Measurements from ENCODE around the gene CHADL. TPM values are rescaled to one million over a fixed set of nuclear protein-coding genes. Genes with fewer than 3 reads are reported as not detected.

The CHADL gene
- total RNA-seq, 2 donors from 2014 or later = 1.6 to 3.5 TPM

GRCh38 chr22:41206719-41207118, 34.0 kb downstream of the CHADL start:
- DNase-seq = no peak
- ATAC-seq = no peak
- H3K9me3 ChIP-seq (ENCODE audit: control insufficient read depth, low read length, poor library complexity, severe bottlenecking) = no peaks in the 10 kb centered on the region
- H3K27ac Mint-ChIP-seq = peak overlapping the region; percentile 54
- H3K4me1 Mint-ChIP-seq = peaks cover 28% of the 10 kb centered on the region
- peak overlapping the region; percentile 66 for H3K4me3 Mint-ChIP-seq
- H3K27me3 Mint-ChIP-seq = peaks cover 5% of the 10 kb centered on the region
- H3K36me3 Mint-ChIP-seq (ENCODE audit: low read depth) = peaks cover 5% of the 10 kb centered on the region

GRCh38 chr22:41204992-41205900, 35.5 kb downstream of the CHADL start, which contains the start of gene L3MBTL2:
Gene L3MBTL2, plus strand, starts transcription at chr22:41205312. Its CDS starts 51 bp downstream, at chr22:41205363.
- H3K4me1 Mint-ChIP-seq = peaks cover 28% of the 10 kb centered on the region
- H3K9me3 ChIP-seq (ENCODE audit: control insufficient read depth, low read length, poor library complexity, severe bottlenecking) = no peaks in the 10 kb centered on the region
- DNase-seq (peak; percentile 95 to 98 (median 97)), ATAC-seq (peak; percentile 100)
- peak within 1 kb of the TSS; percentile 95 for H3K27ac Mint-ChIP-seq
- H3K27me3 Mint-ChIP-seq = peaks cover 5% of the 10 kb centered on the region
- peaks cover 5% of the 10 kb centered on the region for H3K36me3 Mint-ChIP-seq (ENCODE audit: low read depth)
- H3K4me3 Mint-ChIP-seq = peak within 1 kb of the TSS; percentile 99

- peak overlapping the region; percentile 60 for H3K4me3 Mint-ChIP-seq
- DNase-seq = no peak
- H3K4me1 Mint-ChIP-seq = peaks cover 27% of the 10 kb centered on the region
- no peaks in the 10 kb centered on the region for H3K9me3 ChIP-seq (ENCODE audit: control insufficient read depth, low read length, poor library complexity, severe bottlenecking)
- ATAC-seq = no peak
- H3K36me3 Mint-ChIP-seq (ENCODE audit: low read depth) = no peaks in the 10 kb centered on the region
- H3K27me3 Mint-ChIP-seq = peaks cover 5% of the 10 kb centered on the region
- peak overlapping the region; percentile 95 for H3K27ac Mint-ChIP-seq
Measured at GRCh38 chr22:41204066-41204465, 36.7 kb downstream of the CHADL start.

GRCh38 chr22:41203118-41203517, 37.6 kb downstream of the CHADL start:
- Mint-ChIP-seq H3K4me1 (peaks cover 30% of the 10 kb centered on the region), H3K27me3 (peaks cover 5% of the 10 kb centered on the region), H3K36me3 (ENCODE audit: low read depth) (no peaks in the 10 kb centered on the region), H3K27ac (no peak overlapping the region), H3K4me3 (no peak overlapping the region)
- DNase-seq (no peak), ATAC-seq (no peak)
- no peaks in the 10 kb centered on the region for H3K9me3 ChIP-seq (ENCODE audit: control insufficient read depth, low read length, poor library complexity, severe bottlenecking)

- H3K27me3 Mint-ChIP-seq = peaks cover 5% of the 10 kb centered on the region
- peaks cover 32% of the 10 kb centered on the region for H3K4me1 Mint-ChIP-seq
- ATAC-seq = no peak
- H3K36me3 Mint-ChIP-seq (ENCODE audit: low read depth) = no peaks in the 10 kb centered on the region
- H3K4me3 Mint-ChIP-seq = no peak overlapping the region
- no peak for DNase-seq
- no peaks in the 10 kb centered on the region for H3K9me3 ChIP-seq (ENCODE audit: control insufficient read depth, low read length, poor library complexity, severe bottlenecking)
- no peak overlapping the region for H3K27ac Mint-ChIP-seq
Measured at GRCh38 chr22:41201141-41201540, 39.6 kb downstream of the CHADL start.

GRCh38 chr22:41198027-41198580, 42.6 kb downstream of the CHADL start:
- Mint-ChIP-seq H3K36me3 (ENCODE audit: low read depth) (no peaks in the 10 kb centered on the region), H3K4me1 (peaks cover 16% of the 10 kb centered on the region), H3K27me3 (no peaks in the 10 kb centered on the region), H3K4me3 (peak overlapping the region; percentile 92), H3K27ac (no peak overlapping the region)
- DNase-seq = peak in 2 of 3 donors; percentile 29 to 35
- no peaks in the 10 kb centered on the region for H3K9me3 ChIP-seq (ENCODE audit: control insufficient read depth, low read length, poor library complexity, severe bottlenecking)
- peak; percentile 46 for ATAC-seq

DNA sequence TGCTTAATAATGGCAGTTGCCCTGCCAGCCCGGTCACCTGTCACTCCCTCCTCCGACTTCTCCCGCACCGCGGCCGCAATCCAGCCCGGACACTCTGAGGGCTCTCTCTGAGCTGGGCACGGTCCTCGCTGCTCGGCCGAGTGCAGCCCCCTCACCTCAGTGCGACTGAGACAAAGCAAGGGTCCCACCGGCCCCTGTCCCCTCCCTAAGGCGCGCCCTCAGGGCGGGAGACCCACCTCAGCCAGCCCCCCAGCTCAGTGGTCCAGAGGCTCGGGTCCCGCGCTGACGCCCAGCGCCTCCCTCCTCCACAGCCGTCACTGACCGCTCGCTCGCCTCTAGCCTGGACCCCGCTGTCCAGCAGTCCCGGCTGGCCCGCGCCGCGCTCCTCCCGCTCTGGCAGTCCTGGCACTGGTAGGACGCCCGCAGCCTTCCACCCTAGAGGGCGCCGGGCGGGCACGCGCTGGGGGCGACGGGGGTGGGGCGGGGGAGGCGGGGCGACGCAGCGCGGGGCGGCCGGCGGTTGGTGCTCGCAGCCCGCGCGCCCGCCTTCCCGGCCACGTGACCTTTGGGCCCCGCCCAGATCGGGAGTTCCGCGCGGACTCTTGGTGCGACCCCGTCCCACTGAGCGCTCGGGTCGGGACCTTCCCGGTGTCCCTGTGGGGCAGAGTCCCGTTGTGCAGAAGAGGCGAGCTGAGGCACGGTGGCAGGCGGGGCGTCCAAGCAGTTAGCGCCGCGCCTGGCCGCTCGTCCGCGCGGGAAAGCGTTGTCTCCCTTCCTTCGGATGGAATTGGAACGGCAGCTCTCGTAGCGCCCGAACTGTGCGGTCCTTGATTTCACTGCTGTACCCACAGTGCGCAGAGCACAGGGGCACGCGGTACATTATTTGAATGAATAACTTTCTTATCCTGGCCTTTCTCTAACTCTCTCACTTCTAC, 43.4 kb downstream of the CHADL start:
- peak; percentile 91 for ATAC-seq
- Mint-ChIP-seq H3K27ac (no peak overlapping the region), H3K4me1 (peaks cover 16% of the 10 kb centered on the region), H3K27me3 (no peaks in the 10 kb centered on the region), H3K36me3 (ENCODE audit: low read depth) (no peaks in the 10 kb centered on the region), H3K4me3 (peak overlapping the region; percentile 92)
- DNase-seq = peak; percentile 69 to 87 (median 81)
- no peaks in the 10 kb centered on the region for H3K9me3 ChIP-seq (ENCODE audit: control insufficient read depth, low read length, poor library complexity, severe bottlenecking)

DNA sequence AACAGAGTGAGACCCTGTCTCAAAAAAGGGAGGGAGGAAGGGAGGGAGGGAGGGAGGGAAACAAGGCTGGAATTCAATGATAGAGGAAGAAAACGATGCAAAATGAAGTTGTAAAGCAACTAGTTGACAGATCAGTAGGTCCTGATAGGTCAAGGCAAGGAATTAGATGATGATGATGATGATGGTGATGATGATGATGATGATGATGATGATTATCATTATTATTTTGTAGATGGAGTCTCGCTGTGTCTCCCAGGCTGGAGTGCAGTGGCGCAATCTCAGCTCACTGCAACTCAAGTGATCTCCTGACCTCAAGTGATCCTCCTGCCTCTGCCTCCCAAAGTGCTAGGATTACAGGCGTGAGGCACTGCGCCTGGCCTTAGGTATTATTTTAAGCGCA, 46.9 kb downstream of the CHADL start:
- Mint-ChIP-seq H3K4me1 (peaks cover 16% of the 10 kb centered on the region), H3K4me3 (no peak overlapping the region), H3K27ac (no peak overlapping the region), H3K36me3 (ENCODE audit: low read depth) (no peaks in the 10 kb centered on the region), H3K27me3 (no peaks in the 10 kb centered on the region)
- no peaks in the 10 kb centered on the region for H3K9me3 ChIP-seq (ENCODE audit: control insufficient read depth, low read length, poor library complexity, severe bottlenecking)
- DNase-seq = no peak
- ATAC-seq = no peak

- DNase-seq = no peak
- Mint-ChIP-seq H3K27me3 (no peaks in the 10 kb centered on the region), H3K36me3 (ENCODE audit: low read depth) (no peaks in the 10 kb centered on the region), H3K4me3 (no peak overlapping the region), H3K27ac (no peak overlapping the region), H3K4me1 (peaks cover 2% of the 10 kb centered on the region)
- no peak for ATAC-seq
- H3K9me3 ChIP-seq (ENCODE audit: control insufficient read depth, low read length, poor library complexity, severe bottlenecking) = no peaks in the 10 kb centered on the region
Measured at GRCh38 chr22:41191467-41191866, 49.3 kb downstream of the CHADL start.

- Mint-ChIP-seq H3K27me3 (no peaks in the 10 kb centered on the region), H3K4me1 (no peaks in the 10 kb centered on the region), H3K36me3 (ENCODE audit: low read depth) (no peaks in the 10 kb centered on the region), H3K4me3 (no peak overlapping the region), H3K27ac (no peak overlapping the region)
- no peaks in the 10 kb centered on the region for H3K9me3 ChIP-seq (ENCODE audit: control insufficient read depth, low read length, poor library complexity, severe bottlenecking)
- ATAC-seq = no peak
- DNase-seq = no peak
Measured at GRCh38 chr22:41184679-41185078, 56.1 kb downstream of the CHADL start.

GRCh38 chr22:41181349-41182241, 59.1 kb downstream of the CHADL start:
- Mint-ChIP-seq H3K4me1 (peaks cover 4% of the 10 kb centered on the region), H3K36me3 (ENCODE audit: low read depth) (peaks cover 6% of the 10 kb centered on the region), H3K27ac (peak overlapping the region; percentile 48), H3K4me3 (peak overlapping the region; percentile 5), H3K27me3 (no peaks in the 10 kb centered on the region)
- DNase-seq (no peak), ATAC-seq (no peak)
- H3K9me3 ChIP-seq (ENCODE audit: control insufficient read depth, low read length, poor library complexity, severe bottlenecking) = no peaks in the 10 kb centered on the region

GRCh38 chr22:41180926-41181325, 59.8 kb downstream of the CHADL start:
- DNase-seq (no peak), ATAC-seq (no peak)
- H3K4me3 Mint-ChIP-seq = no peak overlapping the region
- no peaks in the 10 kb centered on the region for H3K27me3 Mint-ChIP-seq
- no peaks in the 10 kb centered on the region for H3K9me3 ChIP-seq (ENCODE audit: control insufficient read depth, low read length, poor library complexity, severe bottlenecking)
- H3K36me3 Mint-ChIP-seq (ENCODE audit: low read depth) = peaks cover 6% of the 10 kb centered on the region
- peak overlapping the region; percentile 48 for H3K27ac Mint-ChIP-seq
- peaks cover 4% of the 10 kb centered on the region for H3K4me1 Mint-ChIP-seq

Data from T-helper 17 cell (primary cell).